GM23248 (cell line): ENCODE measurements around the gene RNF169. TPM values are rescaled to one million over a fixed set of nuclear protein-coding genes. Genes with fewer than 3 reads are reported as not detected.

ENCODE experiments used
- DNase-seq: peaks from one replicate; pipeline ENCODE4 v3.0.0-alpha.2; 2015
- H2AFZ ChIP-seq: fragments of 200-600 bp; sonication (generic); 2 replicates; pipeline ENCODE4 v1.6.1; 2016; ENCODE audit warnings: antibody characterized with exemption
- H3F3A ChIP-seq: fragments of 200-600 bp; sonication (generic); 2 replicates; pipeline ENCODE4 v1.6.1; 2016; ENCODE audit warnings: mild to moderate bottlenecking, antibody characterized with exemption, mixed run types; ENCODE audit not compliant: insufficient read depth
- H3K27ac ChIP-seq: fragments of 200-600 bp; sonication (generic); 2 replicates; pipeline ENCODE4 v1.5.1; 2016; ENCODE audit warnings: mild to moderate bottlenecking
- H3K27me3 ChIP-seq: fragments of 200-600 bp; sonication (generic); replicated peaks from 2 replicates; pipeline ENCODE4 v1.6.1; 2016; ENCODE audit warnings: mild to moderate bottlenecking; ENCODE audit not compliant: insufficient read depth
- H3K36me3 ChIP-seq: fragments of 200-600 bp; sonication (generic); 2 replicates; pipeline ENCODE4 v1.6.1; 2016; ENCODE audit warnings: low read depth, mild to moderate bottlenecking
- H3K4me1 ChIP-seq: fragments of 200-600 bp; sonication (generic); 2 replicates; pipeline ENCODE4 v1.6.1; 2016; ENCODE audit warnings: mild to moderate bottlenecking; ENCODE audit not compliant: insufficient read depth
- H3K4me2 ChIP-seq: fragments of 200-600 bp; sonication (generic); one replicate; pipeline ENCODE4 v1.6.1; 2016; ENCODE audit warnings: mild to moderate bottlenecking; ENCODE audit not compliant: unreplicated experiment
- H3K4me3 ChIP-seq: fragments of 200-600 bp; sonication (generic); 2 replicates; pipeline ENCODE4 v1.5.1; 2016; ENCODE audit warnings: mild to moderate bottlenecking
- H3K79me2 ChIP-seq: fragments of 200-600 bp; sonication (generic); 2 replicates; pipeline ENCODE4 v1.6.1; 2016; ENCODE audit warnings: mild to moderate bottlenecking; ENCODE audit not compliant: insufficient read depth
- H3K9ac ChIP-seq: fragments of 200-600 bp; sonication (generic); 2 replicates; pipeline ENCODE4 v1.6.1; 2016; ENCODE audit warnings: mild to moderate bottlenecking
- H3K9me2 ChIP-seq: fragments of 200-600 bp; sonication (generic); 2 replicates; pipeline ENCODE4 v1.6.1; 2016; ENCODE audit warnings: mixed run types, mild to moderate bottlenecking, moderate library complexity; ENCODE audit not compliant: insufficient read depth
- H3K9me3 ChIP-seq: fragments of 200-600 bp; sonication (generic); one replicate; pipeline ENCODE4 v1.6.1; 2017; ENCODE audit warnings: low read depth
- H4K20me1 ChIP-seq: fragments of 200-600 bp; sonication (generic); 2 replicates; pipeline ENCODE4 v1.6.0; 2016; ENCODE audit not compliant: insufficient read depth
- EZH2 ChIP-seq: fragments of 200-600 bp; sonication (generic); IDR thresholded peaks from 2 replicates; pipeline ENCODE4 v1.6.1; 2018; ENCODE audit warnings: antibody characterized with exemption, mild to moderate bottlenecking; ENCODE audit not compliant: insufficient read depth, poor library complexity, severe bottlenecking
- EZH2phosphoT487 ChIP-seq: fragments of 200-600 bp; sonication (generic); IDR thresholded peaks from 2 replicates; pipeline ENCODE4 v1.6.1; 2018; ENCODE audit warnings: antibody characterized with exemption, moderate library complexity, mild to moderate bottlenecking, low read depth; ENCODE audit not compliant: insufficient read depth
- WGBS, 2 experiments: methylation state at CpG; one replicate each; pipeline ENCODE4 v1.1.6; 2015 to 2017; ENCODE audit warnings: low lambda C conversion rate in 2 of 2, low coverage in 1 of 2; ENCODE audit errors: missing lambda C conversion rate in 2 of 2; 5-methylcytosine and 5-hydroxymethylcytosine counted together
- in situ Hi-C: fragments of 300-500 bp; cut with MboI; formaldehyde crosslinking; loops from 2 replicates; pipeline ENCODE4 v1.15.0; 2020
- polyA plus RNA-seq: library from polyadenylated mRNA; unstranded; fragments of >200 nt; fragmentation: Nextera tagmentation; extraction: Ambion mirVana; gene quantifications from 2 replicates; pipeline ENCODE4 v1.2.1, GENCODE V29; 2016
- total RNA-seq: library from RNA; depleted of rRNA; stranded (reverse); fragments of >200 nt; shearing (Covaris generic); gene quantifications from 2 replicates; pipeline ENCODE4 v1.2.3, GENCODE V29; 2014

RNF169 gene
- total and polyA plus RNA-seq, 2 experiments from 2014 or later = 0.79 to 15.8 TPM

GRCh38 chr11:74784234-74784633, 35.6 kb downstream of the RNF169 start:
- Histone ChIP-seq H3K4me2 (peak overlapping the region; percentile 73), H3K9me2 (no peaks in the 10 kb centered on the region), H3K4me1 (peaks cover 30% of the 10 kb centered on the region), H3K4me3 (no peak overlapping the region), H3K79me2 (peaks cover 96% of the 10 kb centered on the region), H3K27me3 (no peaks in the 10 kb centered on the region), H3F3A (peaks cover 11% of the 10 kb centered on the region), H2AFZ (no peak overlapping the region), H3K9ac (no peak overlapping the region), H3K27ac (peak overlapping the region; percentile 48; the same call in 1 of the 2 replicates), H3K36me3 (no peaks in the 10 kb centered on the region), H3K9me3 (no peaks in the 10 kb centered on the region), H4K20me1 (0 out of 2 replicates have a peak, but pooled peaks cover 6% of the 10 kb centered on the region)
- TF ChIP-seq EZH2phosphoT487 = no peak
- TF ChIP-seq EZH2 = no peak
- in situ Hi-C loops = no loop called here
- WGBS, 2 experiments = 39 to 49% methylated on average over 5 of the region's 5 CpGs
- DNase-seq = no peak

- 42 to 50% methylated on average over 4 of the region's 4 CpGs for WGBS, 2 experiments
- H3K27me3 ChIP-seq = no peaks in the 10 kb centered on the region
Measured at GRCh38 chr11:74784726-74785125, 36.1 kb downstream of the RNF169 start.

GRCh38 chr11:74786574-74786973, 37.9 kb downstream of the RNF169 start:
- H3K27me3 ChIP-seq = no peaks in the 10 kb centered on the region
- in situ Hi-C loops = no loop called here
- H3K4me2 ChIP-seq = no peak overlapping the region
- H3K4me1 ChIP-seq = peaks cover 21% of the 10 kb centered on the region
- H3K79me2 ChIP-seq = peaks cover 85% of the 10 kb centered on the region
- 0 out of 2 replicates have a peak, but pooled peaks cover 6% of the 10 kb centered on the region for H4K20me1 ChIP-seq
- H3F3A ChIP-seq = peaks cover 11% of the 10 kb centered on the region
- no peak overlapping the region for H3K27ac ChIP-seq
- TF ChIP-seq EZH2 = no peak
- no peak for TF ChIP-seq EZH2phosphoT487
- H3K9me2 ChIP-seq = no peaks in the 10 kb centered on the region
- DNase-seq = no peak
- no peak overlapping the region for H3K4me3 ChIP-seq
- H3K9me3 ChIP-seq = no peaks in the 10 kb centered on the region
- H3K36me3 ChIP-seq = no peaks in the 10 kb centered on the region; the same call in 1 of the 2 replicates
- no peak overlapping the region for H3K9ac ChIP-seq
- no peak overlapping the region for H2AFZ ChIP-seq

More at GRCh38 chr11:74784726-74785125, 36.1 kb downstream of the RNF169 start:
- DNase-seq = no peak
- H2AFZ ChIP-seq = no peak overlapping the region
- no peaks in the 10 kb centered on the region for H3K9me2 ChIP-seq
- no peak overlapping the region for H3K4me3 ChIP-seq
- in situ Hi-C loops = no loop called here
- H3F3A ChIP-seq = peaks cover 11% of the 10 kb centered on the region
- peaks cover 96% of the 10 kb centered on the region for H3K79me2 ChIP-seq
- no peak overlapping the region for H3K27ac ChIP-seq
- H3K9ac ChIP-seq = no peak overlapping the region
- no peaks in the 10 kb centered on the region for H3K36me3 ChIP-seq
- H4K20me1 ChIP-seq = 0 out of 2 replicates have a peak, but pooled peaks cover 6% of the 10 kb centered on the region
- no peak for TF ChIP-seq EZH2
- TF ChIP-seq EZH2phosphoT487 = no peak
- H3K9me3 ChIP-seq = no peaks in the 10 kb centered on the region
- no peak overlapping the region for H3K4me2 ChIP-seq
- H3K4me1 ChIP-seq = peaks cover 30% of the 10 kb centered on the region

- in situ Hi-C loops = no loop called here
- Histone ChIP-seq H3K4me1 (no peaks in the 10 kb centered on the region), H3K27ac (no peak overlapping the region), H3K79me2 (peaks cover 52% of the 10 kb centered on the region), H3K9ac (no peak overlapping the region), H3K27me3 (no peaks in the 10 kb centered on the region), H3K4me3 (no peak overlapping the region), H3K9me2 (no peaks in the 10 kb centered on the region), H3K4me2 (no peak overlapping the region), H4K20me1 (no peaks in the 10 kb centered on the region), H2AFZ (no peak overlapping the region), H3K9me3 (no peaks in the 10 kb centered on the region), H3F3A (no peaks in the 10 kb centered on the region), H3K36me3 (no peaks in the 10 kb centered on the region; the same call in none of the 2 replicates)
- TF ChIP-seq EZH2 = no peak
- no peak for TF ChIP-seq EZH2phosphoT487
- WGBS, 2 experiments = 86% methylated on average over 9 of the region's 9 CpGs
- DNase-seq = no peak
Measured at GRCh38 chr11:74791333-74792100, 42.9 kb downstream of the RNF169 start.
